Upper lobe of left lung (tissue), 4 donors: Measurements from ENCODE around the gene DNAAF5.

ENCODE experiments used
- CTCF ChIP-seq, 6 experiments: fragments of 450-650 bp in 4 of 6; fragments of 200-600 bp in 2 of 6; sonication (generic) in 2 of 6; IDR thresholded peaks; one replicate each; pipeline ENCODE4 v1.5.1; 2016 to 2019; ENCODE audit warnings: antibody characterized with exemption in 6 of 6
- POLR2A ChIP-seq, 4 donors: fragments of 450-650 bp; IDR thresholded peaks; one replicate each; pipeline ENCODE4 v1.5.1; 2016 to 2017; ENCODE audit warnings: antibody characterized with exemption in 4 of 4, mild to moderate bottlenecking in 2 of 4
- POLR2AphosphoS5 ChIP-seq, 2 donors: sonication (generic); formaldehyde crosslinking; IDR thresholded peaks; one replicate each; pipeline ENCODE4 v1.5.1; 2017; ENCODE audit warnings: antibody characterized with exemption in 2 of 2

- TF ChIP-seq CTCF (IDR thresholded peaks at IDR 0.05) (no peak), POLR2A (IDR thresholded peaks at IDR 0.05) (no peak), POLR2AphosphoS5 (IDR thresholded peaks at IDR 0.05) (no peak)
Measured at GRCh38 chr7:734808-735207, 8.3 kb downstream of the DNAAF5 start.
